GM19239 (cell line): Measurements from ENCODE around the gene ZNF235.
"Not testable (repeated sequence)": the region's sequence is repeated elsewhere in the genome, so short reads cannot be mapped to it uniquely, and the experiment has no call there.

Experiments used
- DNase-seq: peaks from one replicate; pipeline ENCODE4 v3.0.0; 2011; ENCODE audit warnings: low spot score; ENCODE audit not compliant: insufficient read length
- FAIRE-seq: peaks from 2 replicates; lab custom pipeline; 2011; peaks lifted over from hg19 to GRCh38; lab: Jason Lieb, UNC

ZNF235 gene

GRCh38 chr19:44258835-44259413 lies 45.9 kb downstream of the ZNF235 start:
- DNase-seq = no peak
- FAIRE-seq = no peak

- DNase-seq (no peak), FAIRE-seq (no peak)
These were observed 46.7 kb downstream of the ZNF235 start for GRCh38 chr19:44258136-44258535.

- no peak for DNase-seq
- no peak for FAIRE-seq
These were observed 49.0 kb downstream of the ZNF235 start for GRCh38 chr19:44255705-44256411.

GRCh38 chr19:44254496-44254895 lies 50.3 kb downstream of the ZNF235 start:
- FAIRE-seq (no peak), DNase-seq (no peak)

GRCh38 chr19:44253392-44253791 lies 51.4 kb downstream of the ZNF235 start:
- FAIRE-seq, DNase-seq: not testable (repeated sequence)

DNA sequence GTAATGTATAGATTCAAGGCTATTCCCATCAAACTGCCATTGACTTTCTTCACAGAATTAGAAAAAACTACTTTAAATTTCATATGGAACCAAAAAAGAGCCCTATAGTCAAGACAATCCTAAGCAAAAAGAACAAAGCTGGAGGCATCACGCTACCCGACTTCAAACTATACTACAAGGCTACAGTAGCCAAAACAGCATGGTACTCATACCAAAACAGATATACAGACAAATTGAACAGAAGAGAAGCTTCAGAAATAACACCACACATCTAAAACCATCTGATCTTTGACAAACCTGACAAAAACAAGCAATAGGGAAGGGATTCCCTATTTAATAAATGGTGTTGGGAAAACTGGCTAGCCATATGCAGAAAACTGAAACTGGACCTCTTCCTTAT lies 52.5 kb downstream of the ZNF235 start:
- FAIRE-seq, DNase-seq: not testable (repeated sequence)

DNA sequence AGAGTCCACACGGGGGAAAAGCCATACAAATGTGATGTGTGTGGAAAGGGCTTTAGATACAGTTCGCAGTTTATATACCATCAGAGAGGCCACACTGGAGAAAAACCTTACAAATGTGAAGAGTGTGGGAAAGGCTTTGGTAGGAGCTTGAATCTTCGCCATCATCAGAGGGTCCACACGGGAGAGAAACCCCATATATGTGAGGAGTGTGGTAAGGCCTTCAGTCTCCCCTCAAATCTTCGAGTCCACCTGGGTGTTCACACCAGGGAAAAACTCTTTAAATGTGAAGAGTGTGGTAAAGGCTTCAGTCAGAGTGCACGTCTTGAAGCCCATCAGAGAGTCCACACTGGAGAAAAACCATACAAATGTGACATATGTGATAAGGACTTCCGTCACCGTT lies 68.4 kb downstream of the ZNF235 start:
- DNase-seq = no peak
- FAIRE-seq = no peak
